Measurements from ENCODE around the gene TCN2.

DNA sequence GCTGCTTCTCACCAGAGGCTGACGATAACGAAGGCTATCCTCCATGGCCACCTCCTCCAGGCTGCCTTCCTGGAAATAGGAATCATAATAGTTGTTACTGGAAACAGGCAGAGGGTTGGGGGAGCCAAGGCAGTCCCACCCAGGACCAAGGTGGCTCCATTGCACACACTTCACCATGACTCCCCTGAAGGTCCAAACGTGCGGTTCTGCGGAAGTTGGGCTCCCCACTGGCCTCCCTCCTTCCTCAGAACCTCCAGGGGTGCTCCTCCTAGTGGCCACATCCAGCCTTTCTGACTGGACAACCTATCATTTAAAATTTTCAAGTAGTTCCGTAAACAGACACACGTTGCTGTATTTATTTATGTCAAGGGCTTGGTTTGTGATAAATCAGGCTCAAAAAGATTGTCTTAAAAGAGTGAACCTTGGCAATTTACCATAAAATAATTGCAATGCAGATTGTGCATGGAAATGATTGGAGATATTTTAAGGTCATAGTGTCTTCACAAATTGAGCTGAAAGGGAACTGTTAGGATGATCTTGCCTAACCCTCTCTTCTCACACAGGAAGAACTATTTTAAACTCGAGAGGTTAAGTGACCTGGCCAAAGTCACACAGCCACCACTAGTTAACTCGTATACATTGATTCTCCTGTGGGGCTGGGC, 1.4 kb upstream of the TCN2 start:
- TF ChIP-seq POLR2AphosphoS5 (IDR thresholded peaks at IDR 0.05): no peak
- TF ChIP-seq, protein P1, sequence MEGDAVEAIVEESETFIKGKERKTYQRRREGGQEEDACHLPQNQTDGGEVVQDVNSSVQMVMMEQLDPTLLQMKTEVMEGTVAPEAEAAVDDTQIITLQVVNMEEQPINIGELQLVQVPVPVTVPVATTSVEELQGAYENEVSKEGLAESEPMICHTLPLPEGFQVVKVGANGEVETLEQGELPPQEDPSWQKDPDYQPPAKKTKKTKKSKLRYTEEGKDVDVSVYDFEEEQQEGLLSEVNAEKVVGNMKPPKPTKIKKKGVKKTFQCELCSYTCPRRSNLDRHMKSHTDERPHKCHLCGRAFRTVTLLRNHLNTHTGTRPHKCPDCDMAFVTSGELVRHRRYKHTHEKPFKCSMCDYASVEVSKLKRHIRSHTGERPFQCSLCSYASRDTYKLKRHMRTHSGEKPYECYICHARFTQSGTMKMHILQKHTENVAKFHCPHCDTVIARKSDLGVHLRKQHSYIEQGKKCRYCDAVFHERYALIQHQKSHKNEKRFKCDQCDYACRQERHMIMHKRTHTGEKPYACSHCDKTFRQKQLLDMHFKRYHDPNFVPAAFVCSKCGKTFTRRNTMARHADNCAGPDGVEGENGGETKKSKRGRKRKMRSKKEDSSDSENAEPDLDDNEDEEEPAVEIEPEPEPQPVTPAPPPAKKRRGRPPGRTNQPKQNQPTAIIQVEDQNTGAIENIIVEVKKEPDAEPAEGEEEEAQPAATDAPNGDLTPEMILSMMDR (IDR thresholded peaks at IDR 0.05): peak; percentile 54 to 66 (median 62)

Data from sigmoid colon (tissue), 4 donors.